ENCODE measurements around the gene MON1B. TPM values are rescaled to one million over a fixed set of nuclear protein-coding genes. Genes with fewer than 3 reads are reported as not detected.

The MON1B gene
- total RNA-seq, 4 donors from 2014 or later: 20.6 to 59.4 (median 47.1) TPM

GRCh38 chr16:77193377-77193776, 2.4 kb downstream of the MON1B start:
- Histone ChIP-seq H3K4me1 (peaks cover 0 to 10% (median 3%) of the 10 kb centered on the region in 4 donors), H3K36me3 (peaks cover 0 to 56% (median 0%) of the 10 kb centered on the region in 3 donors), H3K27me3 (no peaks in the 10 kb centered on the region), H3K27ac (no peak overlapping the region), H3K4me3 (no peak overlapping the region), H3K9me3 (no peaks in the 10 kb centered on the region)
- TF ChIP-seq POLR2A (IDR thresholded peaks at IDR 0.05) (no peak), CTCF (IDR thresholded peaks at IDR 0.05) (no peak)
- DNase-seq: no peak

- no peaks in the 10 kb centered on the region for H3K9me3 ChIP-seq
- no peak overlapping the region for H3K4me3 ChIP-seq
- no peak for DNase-seq
- peaks cover 0 to 10% (median 3%) of the 10 kb centered on the region in 4 donors for H3K4me1 ChIP-seq
- no peak overlapping the region for H3K27ac ChIP-seq
- H3K27me3 ChIP-seq: no peaks in the 10 kb centered on the region
- peaks cover 0 to 68% (median 0%) of the 10 kb centered on the region in 3 donors for H3K36me3 ChIP-seq
- TF ChIP-seq CTCF (IDR thresholded peaks at IDR 0.05) (no peak), POLR2A (IDR thresholded peaks at IDR 0.05) (no peak)
Observed at GRCh38 chr16:77194295-77195231, 3.6 kb downstream of the MON1B start.

- Histone ChIP-seq H3K27me3 (no peaks in the 10 kb centered on the region), H3K27ac (no peak overlapping the region), H3K4me3 (no peak overlapping the region), H3K9me3 (no peaks in the 10 kb centered on the region), H3K36me3 (peaks cover 0 to 74% (median 0%) of the 10 kb centered on the region in 3 donors), H3K4me1 (peaks cover 0 to 6% (median 3%) of the 10 kb centered on the region in 4 donors)
- no peak for DNase-seq
- no peak for TF ChIP-seq POLR2A (IDR thresholded peaks at IDR 0.05)
- TF ChIP-seq CTCF (IDR thresholded peaks at IDR 0.05): no peak
Observed at GRCh38 chr16:77195411-77195810, 4.4 kb downstream of the MON1B start.

GRCh38 chr16:77197747-77198146, 6.8 kb downstream of the MON1B start:
- Histone ChIP-seq H3K27me3 (no peaks in the 10 kb centered on the region), H3K36me3 (peaks cover 0 to 74% (median 0%) of the 10 kb centered on the region in 3 donors), H3K9me3 (no peaks in the 10 kb centered on the region), H3K4me1 (no peaks in the 10 kb centered on the region), H3K4me3 (no peak overlapping the region), H3K27ac (no peak overlapping the region)
- no peak for DNase-seq
- TF ChIP-seq POLR2A (IDR thresholded peaks at IDR 0.05) (no peak), CTCF (IDR thresholded peaks at IDR 0.05) (no peak)

GRCh38 chr16:77199211-77199610, 8.2 kb downstream of the MON1B start, which contains the start of gene SYCE1L:
Gene SYCE1L, plus strand, starts transcription at chr16:77199408. Its CDS starts 44 bp downstream, at chr16:77199452.
- Histone ChIP-seq H3K4me3 (no peak within 1 kb of the TSS), H3K4me1 (no peaks in the 10 kb centered on the region), H3K9me3 (no peaks in the 10 kb centered on the region), H3K27ac (no peak within 1 kb of the TSS), H3K27me3 (no peaks in the 10 kb centered on the region), H3K36me3 (peaks cover 0 to 60% (median 0%) of the 10 kb centered on the region in 3 donors)
- TF ChIP-seq POLR2A (IDR thresholded peaks at IDR 0.05) (no peak), CTCF (IDR thresholded peaks at IDR 0.05) (no peak)
- no peak for DNase-seq
